Neural progenitor cell (in vitro differentiated cells): ENCODE data around the gene NSMF. TPM values are rescaled to one million over a fixed set of nuclear protein-coding genes. Genes with fewer than 3 reads are reported as not detected.
A peak's percentile ranks its signal among the peaks of the same experiment; 100 is the strongest.

ENCODE experiments used
- DNase-seq: peaks from one replicate; pipeline ENCODE4 v3.0.0-alpha.2; 2016; ENCODE audit warnings: low spot score
- H2AFZ ChIP-seq: fragments of 200-600 bp; sonication (generic); replicated peaks from 2 replicates; pipeline ENCODE4 v1.6.1; 2016; ENCODE audit warnings: antibody characterized with exemption
- H3F3A ChIP-seq: fragments of 200-600 bp; sonication (generic); 2 replicates; pipeline ENCODE4 v1.6.1; 2016; ENCODE audit warnings: antibody characterized with exemption, low read depth
- H3K27ac ChIP-seq: fragments of 200-600 bp; sonication (generic); 2 replicates; pipeline ENCODE4 v1.5.1; 2016; ENCODE audit warnings: mild to moderate bottlenecking
- H3K27me3 ChIP-seq: fragments of 200-600 bp; sonication (generic); 2 replicates; pipeline ENCODE4 v1.6.1; 2016; ENCODE audit warnings: mild to moderate bottlenecking, moderate library complexity
- H3K36me3 ChIP-seq: fragments of 200-600 bp; sonication (generic); 2 replicates; pipeline ENCODE4 v1.5.1; 2016
- H3K4me1 ChIP-seq: fragments of 200-600 bp; sonication (generic); 2 replicates; pipeline ENCODE4 v1.6.1; 2016; ENCODE audit warnings: mixed run types
- H3K4me2 ChIP-seq: fragments of 200-600 bp; sonication (generic); 2 replicates; pipeline ENCODE4 v1.6.1; 2016
- H3K4me3 ChIP-seq: fragments of 200-600 bp; sonication (generic); 2 replicates; pipeline ENCODE4 v1.5.1; 2016
- H3K79me2 ChIP-seq: fragments of 200-600 bp; sonication (generic); 2 replicates; pipeline ENCODE4 v1.6.1; 2016; ENCODE audit warnings: low read depth
- H3K9ac ChIP-seq: fragments of 200-600 bp; sonication (generic); 2 replicates; pipeline ENCODE4 v1.6.1; 2016
- H3K9me3 ChIP-seq: fragments of 200-600 bp; sonication (generic); 2 replicates; pipeline ENCODE4 v1.5.1; 2016; ENCODE audit warnings: low read depth
- H4K20me1 ChIP-seq: fragments of 200-600 bp; sonication (generic); 2 replicates; pipeline ENCODE4 v1.6.1; 2016; ENCODE audit warnings: low read depth
- H3K27ac Mint-ChIP-seq: 3 replicates; pipeline ENCODE4 v1.8.0; 2021; ENCODE audit warnings: mixed read lengths
- H3K27me3 Mint-ChIP-seq: 2 replicates; pipeline ENCODE4 v1.8.0; 2022; ENCODE audit warnings: low read depth, mild to moderate bottlenecking, inconsistent platforms, moderate library complexity, mixed read lengths; ENCODE audit not compliant: insufficient read depth
- H3K36me3 Mint-ChIP-seq: 3 replicates; pipeline ENCODE4 v1.8.0; 2021; ENCODE audit warnings: mixed read lengths
- H3K4me1 Mint-ChIP-seq: 3 replicates; pipeline ENCODE4 v1.8.0; 2021; ENCODE audit warnings: mixed read lengths
- H3K4me3 Mint-ChIP-seq: 3 replicates; pipeline ENCODE4 v1.8.0; 2021; ENCODE audit warnings: mild to moderate bottlenecking, moderate library complexity, mixed read lengths
- H3K9me3 Mint-ChIP-seq: 3 replicates; pipeline ENCODE4 v1.8.0; 2020; ENCODE audit warnings: mixed read lengths
- CTCF ChIP-seq: fragments of 200-600 bp; sonication (generic); IDR thresholded peaks from 2 replicates; pipeline ENCODE4 v1.5.1; 2017; ENCODE audit warnings: antibody characterized with exemption, mild to moderate bottlenecking
- EZH2 ChIP-seq: fragments of 200-600 bp; sonication (generic); IDR thresholded peaks from 2 replicates; pipeline ENCODE4 v1.6.1; 2017; ENCODE audit warnings: antibody characterized with exemption, mild to moderate bottlenecking, moderate library complexity
- EZH2phosphoT487 ChIP-seq: fragments of 200-600 bp; sonication (generic); IDR thresholded peaks from 2 replicates; pipeline ENCODE4 v1.6.1; 2017; ENCODE audit warnings: antibody characterized with exemption
- total RNA-seq: library from RNA; depleted of rRNA; stranded (reverse); fragments of >200 nt; gene quantifications from 2 replicates; pipeline ENCODE4 v1.2.3, GENCODE V29; 2015; ENCODE audit warnings: low replicate concordance

NSMF gene
- total RNA-seq, 1 donor from 2014 or later, result 17.1 TPM

DNA sequence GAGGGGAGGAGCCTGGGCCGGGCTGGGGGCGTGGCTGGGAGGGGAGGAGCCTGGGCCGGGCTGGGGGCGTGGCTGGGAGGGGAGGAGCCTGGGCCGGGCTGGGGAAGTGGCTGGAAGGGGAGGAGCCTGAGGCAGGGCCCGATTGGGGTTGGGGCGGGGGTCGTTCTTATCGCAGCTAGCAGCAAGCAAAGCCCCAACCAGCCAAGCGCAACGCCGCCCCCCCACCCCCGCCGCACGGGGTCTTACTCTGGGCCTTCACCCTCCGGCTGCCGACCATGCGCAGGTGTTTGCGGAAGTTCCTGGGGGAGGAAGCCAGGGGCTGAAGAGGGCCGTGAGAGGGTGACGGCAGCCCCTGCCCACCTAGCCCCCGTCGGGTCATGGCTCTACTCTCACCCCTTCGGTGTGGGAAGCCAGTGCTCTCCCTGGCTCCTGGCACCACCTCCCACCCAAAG, 5.0 kb downstream of the NSMF start:
- Histone ChIP-seq H3K4me1 (peaks cover 20% of the 10 kb centered on the region), H3F3A (peaks cover 15% of the 10 kb centered on the region), H2AFZ (no peak overlapping the region), H3K27ac (no peak overlapping the region), H3K4me2 (peak overlapping the region; percentile 72), H4K20me1 (peaks cover 56% of the 10 kb centered on the region), H3K79me2 (peaks cover 7% of the 10 kb centered on the region), H3K27me3 (peaks cover 8% of the 10 kb centered on the region), H3K4me3 (peak overlapping the region; percentile 39), H3K9ac (no peak overlapping the region), H3K9me3 (no peaks in the 10 kb centered on the region), H3K36me3 (no peaks in the 10 kb centered on the region)
- Mint-ChIP-seq H3K4me1 (peaks cover 15% of the 10 kb centered on the region), H3K36me3 (peaks cover 4% of the 10 kb centered on the region), H3K9me3 (no peaks in the 10 kb centered on the region), H3K27me3 (peaks cover 6% of the 10 kb centered on the region), H3K27ac (no peak overlapping the region), H3K4me3 (peak overlapping the region; percentile 46)
- DNase-seq, result peak; percentile 85
- TF ChIP-seq EZH2phosphoT487 (no peak), EZH2 (no peak), CTCF (no peak)

DNA sequence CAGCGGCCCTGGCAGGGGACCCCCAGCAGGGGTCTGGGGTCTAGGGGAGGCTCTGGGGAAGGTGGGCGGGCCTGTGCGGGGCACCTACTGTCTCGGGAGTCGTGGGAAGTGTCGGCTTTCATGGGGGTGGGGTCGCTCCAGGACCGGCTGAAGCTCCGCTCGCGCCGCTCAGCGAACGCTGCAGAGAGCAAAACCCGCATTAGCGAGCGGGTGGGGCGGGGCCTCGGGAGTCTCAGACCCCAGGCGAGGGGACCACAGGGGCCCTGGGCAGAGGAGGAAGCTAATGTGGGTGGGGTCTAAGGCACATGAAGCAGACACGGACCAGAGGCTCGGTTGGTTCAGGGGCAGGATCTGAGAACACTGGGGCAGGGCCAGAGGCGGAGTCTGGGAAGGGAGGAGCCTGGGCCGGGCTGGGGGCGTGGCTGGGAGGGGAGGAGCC, 5.5 kb downstream of the NSMF start:
- H3K27me3 ChIP-seq, result peaks cover 7% of the 10 kb centered on the region
- peaks cover 15% of the 10 kb centered on the region for H3F3A ChIP-seq
- H3K9me3 ChIP-seq, result no peaks in the 10 kb centered on the region
- Mint-ChIP-seq H3K9me3 (no peaks in the 10 kb centered on the region), H3K4me3 (peak overlapping the region; percentile 77), H3K36me3 (peaks cover 4% of the 10 kb centered on the region), H3K4me1 (peaks cover 15% of the 10 kb centered on the region), H3K27ac (no peak overlapping the region), H3K27me3 (peaks cover 6% of the 10 kb centered on the region)
- peaks cover 20% of the 10 kb centered on the region for H3K4me1 ChIP-seq
- peak overlapping the region; percentile 3 for H2AFZ ChIP-seq
- no peaks in the 10 kb centered on the region for H3K36me3 ChIP-seq
- TF ChIP-seq CTCF, result no peak
- no peak for TF ChIP-seq EZH2
- TF ChIP-seq EZH2phosphoT487, result no peak
- no peak overlapping the region for H3K9ac ChIP-seq
- H3K27ac ChIP-seq, result no peak overlapping the region
- H3K4me3 ChIP-seq, result peak overlapping the region; percentile 53
- peaks cover 5% of the 10 kb centered on the region for H3K79me2 ChIP-seq
- peaks cover 55% of the 10 kb centered on the region for H4K20me1 ChIP-seq
- DNase-seq, result peak; percentile 97
- H3K4me2 ChIP-seq, result peak overlapping the region; percentile 90

DNA sequence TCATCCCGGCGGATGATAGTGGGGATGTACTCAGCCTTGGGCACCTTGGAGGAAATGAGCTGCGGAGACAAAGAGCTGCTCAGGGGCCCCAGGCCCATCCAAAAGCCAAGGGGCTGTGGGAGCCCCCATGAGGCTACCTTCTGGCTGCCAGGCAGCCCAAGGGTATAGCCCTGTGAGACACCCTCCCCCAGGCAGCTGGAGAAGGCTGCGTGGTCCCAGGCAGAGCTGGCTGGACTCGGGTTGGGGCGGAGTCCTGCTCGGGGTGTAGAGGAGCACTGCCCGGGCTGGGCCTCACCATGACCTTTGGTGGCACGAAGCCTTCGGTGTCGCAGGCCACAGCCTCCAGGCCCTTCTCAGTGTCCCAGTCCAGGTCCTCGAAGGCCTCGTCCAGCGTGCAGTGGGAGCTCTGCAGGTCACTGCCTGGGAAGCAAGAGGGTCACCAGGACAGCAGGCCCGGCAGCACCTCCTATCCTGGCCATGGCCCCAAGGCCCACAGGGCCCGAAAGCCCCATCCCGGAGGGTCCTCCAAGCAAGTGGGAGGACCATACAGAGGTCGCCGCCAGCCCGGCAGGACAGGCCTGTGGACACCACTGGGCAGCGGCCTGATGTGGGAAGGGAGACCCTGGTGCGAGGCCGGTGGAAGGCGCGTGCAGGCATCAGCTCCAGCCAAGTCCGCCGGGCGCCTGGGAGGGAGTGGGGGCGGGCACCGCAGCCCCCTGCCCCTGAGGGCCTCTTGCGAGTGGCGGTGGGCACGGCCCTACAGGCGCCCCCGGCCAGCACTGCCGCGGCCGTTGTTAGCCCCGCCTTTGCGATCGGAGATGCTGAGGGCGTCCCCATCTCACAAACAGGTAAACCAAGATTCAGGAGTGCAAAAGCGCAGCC, 6.1 kb downstream of the NSMF start:
- Histone ChIP-seq H3K27ac (no peak overlapping the region), H3K79me2 (no peaks in the 10 kb centered on the region), H3K36me3 (no peaks in the 10 kb centered on the region), H3K27me3 (peaks cover under 1% of the 10 kb centered on the region), H3K9me3 (no peaks in the 10 kb centered on the region), H3K4me2 (peak overlapping the region; percentile 90), H3K4me3 (peak overlapping the region; percentile 53), H3K4me1 (peaks cover 14% of the 10 kb centered on the region), H4K20me1 (peaks cover 49% of the 10 kb centered on the region), H3K9ac (no peak overlapping the region), H2AFZ (peak overlapping the region; percentile 3), H3F3A (peaks cover 15% of the 10 kb centered on the region)
- Mint-ChIP-seq H3K27me3 (peaks cover 6% of the 10 kb centered on the region), H3K4me3 (no peak overlapping the region), H3K4me1 (peaks cover 15% of the 10 kb centered on the region), H3K27ac (no peak overlapping the region), H3K9me3 (no peaks in the 10 kb centered on the region), H3K36me3 (peaks cover 4% of the 10 kb centered on the region)
- DNase-seq, result no peak
- TF ChIP-seq CTCF (no peak), EZH2 (no peak), EZH2phosphoT487 (no peak)
